Measurements from ENCODE around the gene RPRD2. TPM values are rescaled to one million over a fixed set of nuclear protein-coding genes. Genes with fewer than 3 reads are reported as not detected.

RPRD2 gene
- total and polyA plus RNA-seq, 9 of the 15 experiments (the other 6 are each of a cell fraction or from before 2014, with no cell fraction given), result 1.5 to 21.6 (median 7.7) TPM

DNA sequence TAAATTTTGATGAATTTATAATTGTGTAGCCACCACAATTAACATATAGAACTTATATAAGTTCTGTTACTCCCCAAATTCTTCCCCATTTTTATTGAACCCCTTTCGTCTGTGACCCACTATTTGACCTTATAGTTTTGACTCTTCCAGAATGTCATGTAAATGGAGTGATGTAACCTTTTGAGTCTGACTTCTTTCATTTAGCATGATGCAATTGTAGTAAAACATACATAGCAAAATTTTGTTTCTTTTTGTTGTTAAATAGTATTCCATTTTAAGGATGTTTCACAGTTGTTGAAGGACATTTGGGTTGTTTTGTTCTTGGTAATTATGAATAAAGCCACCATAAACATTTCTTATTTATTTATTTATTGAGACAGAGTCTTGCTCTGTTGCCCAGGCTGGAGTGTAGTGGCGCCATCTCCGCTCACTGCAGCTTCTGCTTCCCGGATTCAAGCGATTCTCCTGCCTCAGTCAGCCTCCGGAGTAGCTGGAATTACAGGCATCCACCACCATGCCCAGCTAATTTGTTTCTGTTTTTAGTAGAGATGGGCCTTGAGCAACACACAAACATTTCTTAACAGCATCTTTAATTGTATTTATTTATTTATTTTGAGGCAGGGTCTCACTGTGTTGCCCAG, 33.6 kb downstream of the RPRD2 start:
- no TSS peak for BruUV-seq (replicated peaks)
- TF ChIP-seq, protein P1, sequence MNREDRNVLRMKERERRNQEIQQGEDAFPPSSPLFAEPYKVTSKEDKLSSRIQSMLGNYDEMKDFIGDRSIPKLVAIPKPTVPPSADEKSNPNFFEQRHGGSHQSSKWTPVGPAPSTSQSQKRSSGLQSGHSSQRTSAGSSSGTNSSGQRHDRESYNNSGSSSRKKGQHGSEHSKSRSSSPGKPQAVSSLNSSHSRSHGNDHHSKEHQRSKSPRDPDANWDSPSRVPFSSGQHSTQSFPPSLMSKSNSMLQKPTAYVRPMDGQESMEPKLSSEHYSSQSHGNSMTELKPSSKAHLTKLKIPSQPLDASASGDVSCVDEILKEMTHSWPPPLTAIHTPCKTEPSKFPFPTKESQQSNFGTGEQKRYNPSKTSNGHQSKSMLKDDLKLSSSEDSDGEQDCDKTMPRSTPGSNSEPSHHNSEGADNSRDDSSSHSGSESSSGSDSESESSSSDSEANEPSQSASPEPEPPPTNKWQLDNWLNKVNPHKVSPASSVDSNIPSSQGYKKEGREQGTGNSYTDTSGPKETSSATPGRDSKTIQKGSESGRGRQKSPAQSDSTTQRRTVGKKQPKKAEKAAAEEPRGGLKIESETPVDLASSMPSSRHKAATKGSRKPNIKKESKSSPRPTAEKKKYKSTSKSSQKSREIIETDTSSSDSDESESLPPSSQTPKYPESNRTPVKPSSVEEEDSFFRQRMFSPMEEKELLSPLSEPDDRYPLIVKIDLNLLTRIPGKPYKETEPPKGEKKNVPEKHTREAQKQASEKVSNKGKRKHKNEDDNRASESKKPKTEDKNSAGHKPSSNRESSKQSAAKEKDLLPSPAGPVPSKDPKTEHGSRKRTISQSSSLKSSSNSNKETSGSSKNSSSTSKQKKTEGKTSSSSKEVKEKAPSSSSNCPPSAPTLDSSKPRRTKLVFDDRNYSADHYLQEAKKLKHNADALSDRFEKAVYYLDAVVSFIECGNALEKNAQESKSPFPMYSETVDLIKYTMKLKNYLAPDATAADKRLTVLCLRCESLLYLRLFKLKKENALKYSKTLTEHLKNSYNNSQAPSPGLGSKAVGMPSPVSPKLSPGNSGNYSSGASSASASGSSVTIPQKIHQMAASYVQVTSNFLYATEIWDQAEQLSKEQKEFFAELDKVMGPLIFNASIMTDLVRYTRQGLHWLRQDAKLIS (CRISPR knock-in tag; IDR thresholded peaks at IDR 0.05), result no peak
- TF ChIP-seq CEBPG (CRISPR knock-in tag; IDR thresholded peaks at IDR 0.05), result peak; percentile 25; the same call in 1 of the 2 replicates
- peak; percentile 73 to 88 for TF ChIP-seq CEBPG (tag; conservative IDR thresholded peaks at IDR 0.05 in 1 of 2, IDR thresholded peaks at IDR 0.05 in 1 of 2)
- TF ChIP-seq KHSRP (IDR thresholded peaks at IDR 0.05), result no peak
- TF ChIP-seq MXI1 (IDR thresholded peaks at IDR 0.05; ENCODE audit: low read depth, low read length), result no peak
- TF ChIP-seq, protein P2, sequence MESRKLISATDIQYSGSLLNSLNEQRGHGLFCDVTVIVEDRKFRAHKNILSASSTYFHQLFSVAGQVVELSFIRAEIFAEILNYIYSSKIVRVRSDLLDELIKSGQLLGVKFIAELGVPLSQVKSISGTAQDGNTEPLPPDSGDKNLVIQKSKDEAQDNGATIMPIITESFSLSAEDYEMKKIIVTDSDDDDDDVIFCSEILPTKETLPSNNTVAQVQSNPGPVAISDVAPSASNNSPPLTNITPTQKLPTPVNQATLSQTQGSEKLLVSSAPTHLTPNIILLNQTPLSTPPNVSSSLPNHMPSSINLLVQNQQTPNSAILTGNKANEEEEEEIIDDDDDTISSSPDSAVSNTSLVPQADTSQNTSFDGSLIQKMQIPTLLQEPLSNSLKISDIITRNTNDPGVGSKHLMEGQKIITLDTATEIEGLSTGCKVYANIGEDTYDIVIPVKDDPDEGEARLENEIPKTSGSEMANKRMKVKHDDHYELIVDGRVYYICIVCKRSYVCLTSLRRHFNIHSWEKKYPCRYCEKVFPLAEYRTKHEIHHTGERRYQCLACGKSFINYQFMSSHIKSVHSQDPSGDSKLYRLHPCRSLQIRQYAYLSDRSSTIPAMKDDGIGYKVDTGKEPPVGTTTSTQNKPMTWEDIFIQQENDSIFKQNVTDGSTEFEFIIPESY (CRISPR knock-in tag; IDR thresholded peaks at IDR 0.05), result peak; percentile 50; the same call in 1 of the 2 replicates
- TF ChIP-seq SAP30 (IDR thresholded peaks at IDR 0.05; ENCODE audit: borderline replicate concordance, insufficient read depth, low read depth, low read length, poor library complexity, severe bottlenecking), result no peak
- TF ChIP-seq, protein P3, sequence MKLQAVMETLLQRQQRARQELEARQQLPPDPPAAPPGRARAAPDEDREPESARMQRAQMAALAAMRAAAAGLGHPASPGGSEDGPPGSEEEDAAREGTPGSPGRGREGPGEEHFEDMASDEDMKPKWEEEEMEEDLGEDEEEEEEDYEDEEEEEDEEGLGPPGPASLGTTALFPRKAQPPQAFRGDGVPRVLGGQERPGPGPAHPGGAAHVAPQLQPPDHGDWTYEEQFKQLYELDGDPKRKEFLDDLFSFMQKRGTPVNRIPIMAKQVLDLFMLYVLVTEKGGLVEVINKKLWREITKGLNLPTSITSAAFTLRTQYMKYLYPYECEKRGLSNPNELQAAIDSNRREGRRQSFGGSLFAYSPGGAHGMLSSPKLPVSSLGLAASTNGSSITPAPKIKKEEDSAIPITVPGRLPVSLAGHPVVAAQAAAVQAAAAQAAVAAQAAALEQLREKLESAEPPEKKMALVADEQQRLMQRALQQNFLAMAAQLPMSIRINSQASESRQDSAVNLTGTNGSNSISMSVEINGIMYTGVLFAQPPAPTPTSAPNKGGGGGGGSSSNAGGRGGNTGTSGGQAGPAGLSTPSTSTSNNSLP (IDR thresholded peaks at IDR 0.05; ENCODE audit: borderline replicate concordance, low read depth, low read length), result no peak
- TF ChIP-seq, protein P4, sequence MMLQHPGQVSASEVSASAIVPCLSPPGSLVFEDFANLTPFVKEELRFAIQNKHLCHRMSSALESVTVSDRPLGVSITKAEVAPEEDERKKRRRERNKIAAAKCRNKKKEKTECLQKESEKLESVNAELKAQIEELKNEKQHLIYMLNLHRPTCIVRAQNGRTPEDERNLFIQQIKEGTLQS (IDR thresholded peaks at IDR 0.05), result peak; percentile 73
- TF ChIP-seq, protein P4 (CRISPR knock-in tag; conservative IDR thresholded peaks at IDR 0.05), result no peak
- TF ChIP-seq, protein P5, sequence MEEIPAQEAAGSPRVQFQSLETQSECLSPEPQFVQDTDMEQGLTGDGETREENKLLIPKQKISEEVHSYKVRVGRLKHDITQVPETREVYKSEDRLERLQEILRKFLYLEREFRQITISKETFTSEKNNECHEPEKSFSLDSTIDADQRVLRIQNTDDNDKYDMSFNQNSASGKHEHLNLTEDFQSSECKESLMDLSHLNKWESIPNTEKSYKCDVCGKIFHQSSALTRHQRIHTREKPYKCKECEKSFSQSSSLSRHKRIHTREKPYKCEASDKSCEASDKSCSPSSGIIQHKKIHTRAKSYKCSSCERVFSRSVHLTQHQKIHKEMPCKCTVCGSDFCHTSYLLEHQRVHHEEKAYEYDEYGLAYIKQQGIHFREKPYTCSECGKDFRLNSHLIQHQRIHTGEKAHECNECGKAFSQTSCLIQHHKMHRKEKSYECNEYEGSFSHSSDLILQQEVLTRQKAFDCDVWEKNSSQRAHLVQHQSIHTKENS (CRISPR knock-in tag; IDR thresholded peaks at IDR 0.05), result no peak

More for the DNA sequence above, 33.6 kb downstream of the RPRD2 start:
- 95% methylated on average over 6 of the region's 6 CpGs for WGBS (ENCODE audit: insufficient coverage, low coverage, missing lambda C conversion rate)
- Histone ChIP-seq H3K4me2 (ENCODE audit: insufficient read depth, low read length) (no peak overlapping the region), H4K20me1 (replicated peaks; ENCODE audit: control insufficient read depth, insufficient read depth, low read length) (0 out of 2 replicates have a peak, but pooled peaks cover 3% of the 10 kb centered on the region), H3K4me1 (replicated peaks in 1 of 2; ENCODE audit: control insufficient read depth in 2 of 2, insufficient read depth in 2 of 2, low read length in 2 of 2) (no peaks in the 10 kb centered on the region; a peak in 1 of 5 replicates), H3K9ac (ENCODE audit: insufficient read depth in 1 of 2, low read depth in 2 of 2, low read length in 2 of 2) (no peak overlapping the region), H3K27me3 (ENCODE audit: control insufficient read depth in 2 of 2, insufficient read depth in 2 of 2, low read length in 2 of 2) (no peaks in the 10 kb centered on the region), H3K4me3 (no peak overlapping the region), H2AFZ (ENCODE audit: low read depth, low read length) (no peak overlapping the region), H3K79me2 (ENCODE audit: control insufficient read depth, insufficient read depth, low read length) (peaks cover 77% of the 10 kb centered on the region), H3K36me3 (ENCODE audit: control insufficient read depth, insufficient read depth, low read length) (peaks cover 3% of the 10 kb centered on the region; the same call in 2 of the 3 replicates), H3K9me3 (replicated peaks; ENCODE audit: control insufficient read depth, insufficient read depth, low read depth, low read length) (no peaks in the 10 kb centered on the region), H3K27ac (ENCODE audit: extremely low read depth, low read depth, low read length) (no peak overlapping the region), H3K9me1 (ENCODE audit: control insufficient read depth, insufficient read depth, low read length) (no peaks in the 10 kb centered on the region)
- DNase-seq (ENCODE audit: extremely low read depth in 1 of 4, low spot score in 3 of 4) (no peak), FAIRE-seq (no peak), ATAC-seq (no peak)
- POLR2A ChIA-PET, result interaction anchor here (1.1 kb wide), 1 partner anchor 12 kb away, joined by 3 read pairs; no protein-coding TSS in a partner anchor
- CTCF ChIA-PET (ENCODE audit: low intra/inter-chr PET ratio), result no interaction called here
- intact Hi-C loops (cut with micrococcal nuclease) (no loop called here), in situ Hi-C loops (cut with MboI) (no loop called here)
